AG04450 (cell line): ENCODE data around the gene NFKBIE. TPM values are rescaled to one million over a fixed set of nuclear protein-coding genes. Genes with fewer than 3 reads are reported as not detected.

Experiments
- CTCF ChIA-PET: fragments of 300-600, 350-600 bp; formaldehyde crosslinking; extraction: SDS; loops from one replicate; lab custom pipeline; 2022; ENCODE audit warnings: antibody characterized with exemption, inconsistent platforms; lab: Charles Lee
- POLR2A ChIA-PET: fragments of 350-600 bp; formaldehyde crosslinking; extraction: SDS; loops from one replicate; lab custom pipeline; 2021; ENCODE audit warnings: antibody characterized with exemption, inconsistent platforms; lab: Yijun Ruan, JAX
- DNase-seq: peaks from one replicate; pipeline ENCODE4 v3.0.0-alpha.2; 2011; ENCODE audit warnings: low read depth, low spot score
- H3K27ac ChIP-seq: one replicate; pipeline ENCODE4 v1.5.1; 2012; ENCODE audit warnings: low read depth, low read length, control low read depth
- H3K27me3 ChIP-seq: one replicate; pipeline ENCODE4 v1.6.0; 2012; ENCODE audit warnings: low read length; ENCODE audit not compliant: control insufficient read depth, insufficient read depth
- H3K4me3 ChIP-seq: 2 replicates; pipeline ENCODE4 v1.5.1; 2011; ENCODE audit warnings: mild to moderate bottlenecking, low read depth, low read length, control low read depth
- H3K9me3 ChIP-seq: 2 replicates; pipeline ENCODE4 v1.5.1; 2012; ENCODE audit warnings: low read length; ENCODE audit not compliant: control insufficient read depth, insufficient read depth
- CTCF ChIP-seq: IDR thresholded peaks from 2 replicates; pipeline ENCODE4 v1.5.1; 2011; ENCODE audit warnings: low read depth, low read length, control low read depth, inconsistent platforms
- polyA plus RNA-seq: library from polyadenylated mRNA; depleted of rRNA; stranded (reverse); fragments of >200 nt; gene quantifications from 2 replicates; pipeline ENCODE4 v1.2.3, GENCODE V29; 2011

NFKBIE gene
- polyA plus RNA-seq, 1 experiment = 13.7 TPM

GRCh38 chr6:44227148-44227793, 38.1 kb downstream of the NFKBIE start:
- POLR2A ChIA-PET = interaction anchor here (0.9 kb wide), 1 partner anchor 19 kb away, joined by 3 read pairs; the partner anchor contains the start of gene HSP90AB1
- H3K4me3 ChIP-seq = no peak overlapping the region
- no peak for TF ChIP-seq CTCF
- CTCF ChIA-PET = interaction anchor here (0.8 to 8.8 kb wide), 3 partner anchors 8 to 54 kb away, joined by 3 to 83 read pairs (median 4); no protein-coding TSS in a partner anchor
- DNase-seq = no peak
- no peaks in the 10 kb centered on the region for H3K9me3 ChIP-seq
- H3K27ac ChIP-seq = no peak overlapping the region
- H3K27me3 ChIP-seq = no peaks in the 10 kb centered on the region

GRCh38 chr6:44226368-44227147, 38.8 kb downstream of the NFKBIE start:
- POLR2A ChIA-PET = no interaction called here

GRCh38 chr6:44225579-44226325, 39.6 kb downstream of the NFKBIE start:
- ChIA-PET CTCF (interaction anchor here (0.7 to 8.8 kb wide), 3 partner anchors 9 to 453 kb away, joined by 4 to 83 read pairs (median 9); no protein-coding TSS in a partner anchor), POLR2A (interaction anchor here (0.7 kb wide), 1 partner anchor 451 kb away, joined by 4 read pairs; no protein-coding TSS in a partner anchor)
- no peak overlapping the region for H3K27ac ChIP-seq
- no peaks in the 10 kb centered on the region for H3K27me3 ChIP-seq
- H3K9me3 ChIP-seq = no peaks in the 10 kb centered on the region
- no peak for TF ChIP-seq CTCF
- no peak overlapping the region for H3K4me3 ChIP-seq
- DNase-seq = no peak

More at GRCh38 chr6:44226368-44227147, 38.8 kb downstream of the NFKBIE start:
- TF ChIP-seq CTCF = no peak
- Histone ChIP-seq H3K27me3 (no peaks in the 10 kb centered on the region), H3K4me3 (no peak overlapping the region), H3K27ac (no peak overlapping the region), H3K9me3 (no peaks in the 10 kb centered on the region)
- CTCF ChIA-PET = interaction anchor here (0.8 to 8.8 kb wide), 3 partner anchors 9 to 54 kb away, joined by 3 to 83 read pairs (median 4); no protein-coding TSS in a partner anchor
- DNase-seq = no peak

- no peaks in the 10 kb centered on the region for H3K27me3 ChIP-seq
- H3K27ac ChIP-seq = no peak overlapping the region
- TF ChIP-seq CTCF = no peak
- POLR2A ChIA-PET = interaction anchor here (0.7 to 0.8 kb wide), 2 partner anchors 72 to 451 kb away, joined by 3 to 4 read pairs; no protein-coding TSS in a partner anchor
- H3K9me3 ChIP-seq = no peaks in the 10 kb centered on the region
- DNase-seq = no peak
- H3K4me3 ChIP-seq = no peak overlapping the region
- CTCF ChIA-PET = interaction anchor here (0.5 to 8.8 kb wide), 8 partner anchors 10 to 452 kb away, joined by 3 to 83 read pairs (median 4); no protein-coding TSS in a partner anchor
Measured at GRCh38 chr6:44224965-44225305, 40.4 kb downstream of the NFKBIE start.
